HCT116 (cell line): ENCODE results near the gene RUNX2.

Experiments
- FOSL1 ChIP-seq: IDR thresholded peaks from 2 replicates; pipeline ENCODE4 v1.6.1; 2012; ENCODE audit warnings: low read depth
- POLR2A ChIP-seq: IDR thresholded peaks from 2 replicates; pipeline ENCODE4 v1.7.0; 2011; ENCODE audit warnings: borderline replicate concordance; ENCODE audit not compliant: insufficient read depth, insufficient read length; ENCODE audit errors: extremely low read depth
- TF ChIP-seq, protein P1 (sequence below), 3 experiments: fragments of 200-600 bp in 1 of 3; sonication (generic) in 1 of 3; IDR thresholded peaks in 2 of 3; conservative IDR thresholded peaks in 1 of 3; 2 replicates each; pipeline ENCODE4 v1.5.1; 2012 to 2017; ENCODE audit warnings: low read depth in 2 of 3, low read length in 2 of 3, antibody characterized with exemption in 1 of 3, borderline replicate concordance in 1 of 3, control low read depth in 1 of 3, mild to moderate bottlenecking in 1 of 3, mixed read lengths in 1 of 3, mixed run types in 1 of 3, moderate library complexity in 1 of 3; ENCODE audit not compliant: insufficient read depth in 1 of 3

DNA sequence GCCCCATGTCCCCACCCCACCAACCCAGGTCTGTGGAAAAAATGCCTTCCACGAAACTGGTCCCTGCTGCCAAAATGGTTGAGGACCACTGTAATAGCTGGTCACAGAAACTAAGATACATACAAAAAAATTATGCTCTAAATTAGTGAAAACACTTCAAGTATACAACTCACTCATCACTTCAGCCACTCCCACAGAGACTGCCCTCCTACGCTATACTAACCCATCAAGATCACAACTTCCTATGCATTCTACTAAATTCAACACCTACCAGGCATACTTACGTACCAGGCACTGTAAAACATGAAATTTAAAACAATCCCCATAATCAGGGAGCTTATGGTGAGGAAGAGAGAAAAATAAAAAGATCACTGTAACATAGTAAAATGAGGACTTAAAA is 22.9 kb downstream of the RUNX2 start:
- TF ChIP-seq, protein P1, sequence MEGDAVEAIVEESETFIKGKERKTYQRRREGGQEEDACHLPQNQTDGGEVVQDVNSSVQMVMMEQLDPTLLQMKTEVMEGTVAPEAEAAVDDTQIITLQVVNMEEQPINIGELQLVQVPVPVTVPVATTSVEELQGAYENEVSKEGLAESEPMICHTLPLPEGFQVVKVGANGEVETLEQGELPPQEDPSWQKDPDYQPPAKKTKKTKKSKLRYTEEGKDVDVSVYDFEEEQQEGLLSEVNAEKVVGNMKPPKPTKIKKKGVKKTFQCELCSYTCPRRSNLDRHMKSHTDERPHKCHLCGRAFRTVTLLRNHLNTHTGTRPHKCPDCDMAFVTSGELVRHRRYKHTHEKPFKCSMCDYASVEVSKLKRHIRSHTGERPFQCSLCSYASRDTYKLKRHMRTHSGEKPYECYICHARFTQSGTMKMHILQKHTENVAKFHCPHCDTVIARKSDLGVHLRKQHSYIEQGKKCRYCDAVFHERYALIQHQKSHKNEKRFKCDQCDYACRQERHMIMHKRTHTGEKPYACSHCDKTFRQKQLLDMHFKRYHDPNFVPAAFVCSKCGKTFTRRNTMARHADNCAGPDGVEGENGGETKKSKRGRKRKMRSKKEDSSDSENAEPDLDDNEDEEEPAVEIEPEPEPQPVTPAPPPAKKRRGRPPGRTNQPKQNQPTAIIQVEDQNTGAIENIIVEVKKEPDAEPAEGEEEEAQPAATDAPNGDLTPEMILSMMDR (IDR thresholded peaks at IDR 0.05 in 2 of 3, conservative IDR thresholded peaks at IDR 0.05 in 1 of 3; ENCODE audit: borderline replicate concordance in 1 of 3, insufficient read depth in 1 of 3, low read depth in 2 of 3, low read length in 2 of 3) = no peak
- TF ChIP-seq POLR2A = no peak
- TF ChIP-seq FOSL1 = no peak
